Measurements from ENCODE around the gene NPM1.

NPM1 gene

GRCh38 chr5:171450423-171451331, 63.0 kb downstream of the NPM1 start:
- Histone ChIP-seq H3K27me3 (ENCODE audit: insufficient read depth, low read depth, severe bottlenecking) (no peaks in the 10 kb centered on the region), H3K36me3 (no peaks in the 10 kb centered on the region), H3K27ac (no peak overlapping the region), H3K9me3 (ENCODE audit: severe bottlenecking) (no peaks in the 10 kb centered on the region), H3K4me3 (ENCODE audit: low read depth, low read length) (no peak overlapping the region)
- TF ChIP-seq, protein P1, sequence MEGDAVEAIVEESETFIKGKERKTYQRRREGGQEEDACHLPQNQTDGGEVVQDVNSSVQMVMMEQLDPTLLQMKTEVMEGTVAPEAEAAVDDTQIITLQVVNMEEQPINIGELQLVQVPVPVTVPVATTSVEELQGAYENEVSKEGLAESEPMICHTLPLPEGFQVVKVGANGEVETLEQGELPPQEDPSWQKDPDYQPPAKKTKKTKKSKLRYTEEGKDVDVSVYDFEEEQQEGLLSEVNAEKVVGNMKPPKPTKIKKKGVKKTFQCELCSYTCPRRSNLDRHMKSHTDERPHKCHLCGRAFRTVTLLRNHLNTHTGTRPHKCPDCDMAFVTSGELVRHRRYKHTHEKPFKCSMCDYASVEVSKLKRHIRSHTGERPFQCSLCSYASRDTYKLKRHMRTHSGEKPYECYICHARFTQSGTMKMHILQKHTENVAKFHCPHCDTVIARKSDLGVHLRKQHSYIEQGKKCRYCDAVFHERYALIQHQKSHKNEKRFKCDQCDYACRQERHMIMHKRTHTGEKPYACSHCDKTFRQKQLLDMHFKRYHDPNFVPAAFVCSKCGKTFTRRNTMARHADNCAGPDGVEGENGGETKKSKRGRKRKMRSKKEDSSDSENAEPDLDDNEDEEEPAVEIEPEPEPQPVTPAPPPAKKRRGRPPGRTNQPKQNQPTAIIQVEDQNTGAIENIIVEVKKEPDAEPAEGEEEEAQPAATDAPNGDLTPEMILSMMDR (IDR thresholded peaks at IDR 0.05; ENCODE audit: low read depth, low read length) = no peak
- no peak for DNase-seq

DNA sequence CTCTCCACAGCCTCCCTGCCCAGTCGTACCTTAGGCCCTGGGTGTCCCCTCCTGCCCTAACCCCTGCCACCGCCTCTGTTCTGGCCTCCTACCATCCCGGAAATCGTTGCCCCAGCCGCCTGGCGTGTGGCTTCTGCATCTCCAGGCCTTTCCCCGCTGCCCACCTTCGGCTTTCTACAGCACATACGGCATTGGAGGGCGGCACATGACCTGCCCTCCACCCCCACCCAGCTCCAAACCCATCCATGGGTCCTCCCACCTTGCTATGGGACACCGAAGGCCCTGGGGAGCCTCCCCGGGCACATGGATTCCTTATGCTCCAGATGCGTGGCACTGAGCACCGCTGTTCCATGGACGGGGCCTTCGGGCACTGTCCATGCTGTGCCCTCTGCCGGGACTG, 63.8 kb downstream of the NPM1 start:
- Histone ChIP-seq H3K9me3 (ENCODE audit: severe bottlenecking) (no peaks in the 10 kb centered on the region), H3K27me3 (ENCODE audit: insufficient read depth, low read depth, severe bottlenecking) (no peaks in the 10 kb centered on the region), H3K36me3 (no peaks in the 10 kb centered on the region), H3K27ac (no peak overlapping the region), H3K4me3 (ENCODE audit: low read depth, low read length) (no peak overlapping the region)
- no peak for DNase-seq
- TF ChIP-seq, protein P1 (IDR thresholded peaks at IDR 0.05; ENCODE audit: low read depth, low read length) = no peak

DNA sequence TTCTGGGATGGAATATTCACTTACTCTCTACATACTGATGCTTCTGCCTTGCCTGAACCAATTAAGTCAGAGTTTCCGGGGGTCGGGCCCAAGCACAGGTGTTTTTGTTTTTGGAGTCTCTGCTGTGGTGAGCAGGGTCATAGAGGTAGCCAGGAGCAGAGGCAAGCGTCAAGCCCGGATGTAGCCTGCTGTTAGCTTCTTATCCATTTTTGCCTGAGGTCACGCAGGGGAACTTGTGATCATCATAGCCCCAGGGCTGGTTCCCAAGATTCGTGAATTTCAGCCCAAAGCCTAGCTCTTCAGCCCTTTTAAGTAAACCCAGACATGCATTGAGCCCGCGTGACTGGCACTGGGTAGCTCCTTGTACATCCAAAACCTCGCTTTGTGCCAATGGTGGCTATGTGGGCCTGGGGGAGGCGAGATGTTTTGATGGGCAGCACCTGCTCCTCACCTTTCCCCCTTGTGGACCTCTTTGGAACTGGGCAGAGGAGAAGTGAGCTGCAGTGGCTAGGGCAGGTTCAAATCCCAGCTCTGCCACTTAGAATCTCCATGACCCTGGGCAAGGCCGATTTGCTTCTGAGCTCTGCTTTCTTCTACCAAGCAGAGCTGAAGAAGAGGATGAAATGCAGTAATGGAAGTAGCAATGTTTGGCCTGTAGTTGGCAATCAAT, 65.5 kb downstream of the NPM1 start:
- Histone ChIP-seq H3K9me3 (ENCODE audit: severe bottlenecking) (no peaks in the 10 kb centered on the region), H3K4me3 (ENCODE audit: low read depth, low read length) (no peak overlapping the region), H3K27me3 (ENCODE audit: insufficient read depth, low read depth, severe bottlenecking) (no peaks in the 10 kb centered on the region), H3K27ac (no peak overlapping the region), H3K36me3 (no peaks in the 10 kb centered on the region)
- TF ChIP-seq, protein P1 (IDR thresholded peaks at IDR 0.05; ENCODE audit: low read depth, low read length) = peak; percentile 27; the same call in 1 of the 2 replicates
- DNase-seq = no peak

- no peak for DNase-seq
- TF ChIP-seq, protein P1 (IDR thresholded peaks at IDR 0.05; ENCODE audit: low read depth, low read length) = no peak
- Histone ChIP-seq H3K27ac (no peak overlapping the region), H3K36me3 (no peaks in the 10 kb centered on the region), H3K9me3 (ENCODE audit: severe bottlenecking) (no peaks in the 10 kb centered on the region), H3K27me3 (ENCODE audit: insufficient read depth, low read depth, severe bottlenecking) (no peaks in the 10 kb centered on the region), H3K4me3 (ENCODE audit: low read depth, low read length) (no peak overlapping the region)
Observed at GRCh38 chr5:171453988-171454387, 66.3 kb downstream of the NPM1 start.

DNA sequence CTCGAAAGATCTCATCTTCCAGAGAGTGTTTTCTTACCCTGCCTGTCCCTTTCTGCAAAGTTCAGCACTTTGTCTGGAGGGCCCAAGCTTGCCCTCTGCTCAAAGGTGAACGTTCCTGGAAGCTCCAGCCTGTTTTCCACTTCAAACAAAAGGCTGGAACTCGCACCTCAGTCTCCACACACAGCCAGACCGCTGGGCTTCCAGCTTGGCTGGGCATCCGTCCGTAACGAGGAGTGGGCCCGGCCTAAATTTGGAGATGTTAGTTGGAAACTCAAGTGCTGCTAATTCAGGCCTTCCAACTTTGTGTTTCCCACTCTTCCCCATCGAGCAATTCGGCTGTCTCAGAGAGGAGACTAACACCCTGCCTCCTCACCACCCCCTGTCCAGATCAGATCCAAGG, 66.9 kb downstream of the NPM1 start:
- H3K9me3 ChIP-seq (ENCODE audit: severe bottlenecking) = no peaks in the 10 kb centered on the region
- H3K27ac ChIP-seq = no peak overlapping the region
- no peaks in the 10 kb centered on the region for H3K36me3 ChIP-seq
- H3K27me3 ChIP-seq (ENCODE audit: insufficient read depth, low read depth, severe bottlenecking) = no peaks in the 10 kb centered on the region
- no peak overlapping the region for H3K4me3 ChIP-seq (ENCODE audit: low read depth, low read length)
- TF ChIP-seq, protein P1 (IDR thresholded peaks at IDR 0.05; ENCODE audit: low read depth, low read length) = no peak
- no peak for DNase-seq

Data from WERI-Rb-1 (cell line).